CD4-positive, alpha-beta T cell treated with Interleukin-1 beta for 1 hour (primary cell): ENCODE results near the gene CBL.
A peak's percentile ranks its signal among the peaks of the same experiment; 100 is the strongest.
"Not testable (repeated sequence)": the region's sequence is repeated elsewhere in the genome, so short reads cannot be mapped to it uniquely, and the experiment has no call there.

Source experiments
- DNase-seq, 2 donors: peaks; one replicate each; pipeline ENCODE4 v3.0.0-alpha.2; 2020 to 2022

The CBL gene

GRCh38 chr11:119205574-119206510, at the start of gene CBL:
CBL (plus strand) TSS chr11:119206339; CDS start chr11:119206418, 79 bp downstream.
- DNase-seq = peak; percentile 90 to 96

GRCh38 chr11:119156496-119156895, 49.6 kb upstream of the CBL start:
- DNase-seq = no peak

DNA sequence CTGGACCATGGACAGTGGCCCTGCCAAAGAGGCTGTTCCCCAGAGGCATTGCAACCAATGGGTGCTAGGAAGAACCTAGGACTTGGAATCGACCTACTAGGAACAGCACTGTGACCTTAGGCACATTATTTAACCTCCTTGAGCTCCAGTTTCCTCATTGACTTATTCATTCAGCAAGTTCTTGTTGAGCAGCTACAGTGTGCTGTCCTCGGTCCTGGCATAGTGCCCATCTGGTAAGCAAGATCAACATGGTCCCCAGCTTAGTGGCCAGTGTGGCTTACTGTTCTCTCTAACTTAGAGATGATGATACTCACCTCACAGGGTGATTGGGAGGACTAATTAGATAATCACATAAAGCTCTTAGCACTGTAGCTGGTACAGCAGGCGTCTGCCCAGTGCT, 49.1 kb upstream of the CBL start:
- DNase-seq = no peak

- DNase-seq = no peak
These were observed 47.7 kb upstream of the CBL start for GRCh38 chr11:119158467-119158866.

GRCh38 chr11:119160151-119160550, 46.0 kb upstream of the CBL start:
- no peak for DNase-seq

GRCh38 chr11:119161871-119162270, 44.3 kb upstream of the CBL start:
- DNase-seq = no peak

DNA sequence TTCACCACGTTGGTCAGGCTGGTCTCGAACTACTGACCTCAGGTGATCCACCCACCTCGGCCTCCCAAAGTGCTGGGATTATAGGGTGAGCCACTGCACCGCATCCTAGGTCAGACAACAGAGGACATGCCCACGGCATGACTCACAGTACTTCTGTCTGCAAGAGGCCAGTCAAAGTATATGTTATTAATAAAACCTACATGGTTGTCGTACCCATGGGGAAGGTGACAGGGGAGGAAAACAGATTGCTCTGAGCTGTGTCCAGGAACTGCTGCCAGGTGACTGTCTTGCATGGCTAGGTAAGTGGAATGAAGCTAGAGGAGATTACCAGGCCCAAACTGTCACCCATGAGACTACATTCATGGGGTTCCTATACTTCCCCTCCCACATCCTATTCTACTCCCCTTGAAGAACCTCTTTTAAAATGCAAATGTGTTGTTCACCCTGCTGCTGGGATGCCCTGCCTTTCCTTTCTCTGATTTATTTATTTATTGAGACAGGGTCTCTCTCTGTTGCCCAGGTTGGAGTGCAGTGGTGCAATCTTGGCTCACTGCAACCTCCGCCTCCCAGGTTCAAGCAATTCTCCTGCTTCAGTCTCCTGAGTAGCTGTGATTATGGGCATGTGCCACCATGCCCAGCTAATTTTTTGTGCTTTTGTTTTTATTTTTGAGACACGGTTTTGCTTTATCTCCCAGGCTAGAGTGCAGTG, 39.6 kb upstream of the CBL start:
- no peak for DNase-seq

DNA sequence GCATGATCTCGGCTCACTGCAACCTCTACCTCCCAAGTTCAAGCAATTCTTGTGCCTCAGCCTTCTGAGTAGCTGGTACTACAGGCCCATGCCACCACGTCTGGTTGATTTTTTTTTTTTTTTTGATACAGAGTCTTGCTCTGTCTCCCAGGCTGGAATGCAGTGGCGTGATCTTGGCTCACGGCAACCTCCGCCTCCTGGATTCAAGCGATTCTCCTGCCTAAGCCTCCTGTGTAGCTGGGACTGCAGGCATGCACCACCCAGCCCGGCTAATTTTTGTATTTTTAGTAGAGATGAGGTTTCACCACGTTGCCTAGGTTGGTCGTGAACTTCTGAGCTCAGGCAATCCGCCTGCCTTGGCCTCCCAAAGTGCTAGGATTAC, 39.1 kb upstream of the CBL start:
- DNase-seq = not testable (repeated sequence)

DNA sequence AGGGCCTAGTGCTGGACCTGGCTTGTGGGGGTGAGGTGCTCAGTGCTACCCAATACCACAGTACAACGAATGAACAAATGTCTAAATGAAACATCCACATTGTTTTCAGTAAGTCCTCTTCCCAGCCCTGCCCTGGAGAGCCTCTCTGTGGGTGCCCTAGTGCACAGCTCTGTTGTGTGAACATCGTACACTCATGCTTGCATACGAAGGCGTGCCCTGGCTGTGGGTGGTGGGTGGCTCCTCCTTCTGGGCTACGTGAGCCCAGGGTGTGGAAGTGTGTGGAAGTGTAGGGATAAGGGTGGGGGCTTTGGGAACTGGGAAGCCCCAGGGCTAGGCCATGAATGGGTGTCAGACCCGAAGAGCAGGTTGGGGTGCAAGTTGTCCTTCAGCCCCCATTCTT, 38.2 kb upstream of the CBL start:
- DNase-seq = no peak

GRCh38 chr11:119168471-119169281, 37.5 kb upstream of the CBL start, which contains the start of gene NLRX1:
NLRX1 (plus strand) TSS chr11:119168725; CDS start chr11:119171404, 2,679 bp downstream.
- DNase-seq = peak; percentile 85 to 86

DNA sequence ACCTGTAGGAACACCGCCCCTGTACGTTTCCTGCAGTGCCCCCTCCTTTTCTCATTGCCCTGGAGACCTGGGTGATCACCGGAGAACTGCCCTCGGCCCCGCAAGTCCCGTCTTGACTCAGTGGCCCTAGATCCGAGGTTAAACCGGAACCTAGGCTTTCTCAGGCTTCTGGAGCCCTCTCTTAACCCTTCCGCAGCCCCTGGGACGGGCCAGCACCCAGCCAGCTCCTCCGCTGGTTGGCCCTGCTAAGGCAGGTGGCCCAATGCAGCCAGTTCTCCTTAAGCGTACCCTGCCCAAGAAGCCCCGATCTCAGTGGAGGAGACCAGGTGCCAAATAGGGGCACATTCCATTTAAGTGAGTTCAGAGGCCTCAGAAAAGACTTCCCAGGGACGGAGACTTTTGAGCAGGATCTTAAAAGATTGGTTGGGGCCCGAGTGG, 36.8 kb upstream of the CBL start:
- peak; percentile 15 to 17 for DNase-seq

- DNase-seq = peak in 1 of 2 donors; percentile 13
These were observed 33.6 kb upstream of the CBL start for GRCh38 chr11:119172513-119172912.

DNA sequence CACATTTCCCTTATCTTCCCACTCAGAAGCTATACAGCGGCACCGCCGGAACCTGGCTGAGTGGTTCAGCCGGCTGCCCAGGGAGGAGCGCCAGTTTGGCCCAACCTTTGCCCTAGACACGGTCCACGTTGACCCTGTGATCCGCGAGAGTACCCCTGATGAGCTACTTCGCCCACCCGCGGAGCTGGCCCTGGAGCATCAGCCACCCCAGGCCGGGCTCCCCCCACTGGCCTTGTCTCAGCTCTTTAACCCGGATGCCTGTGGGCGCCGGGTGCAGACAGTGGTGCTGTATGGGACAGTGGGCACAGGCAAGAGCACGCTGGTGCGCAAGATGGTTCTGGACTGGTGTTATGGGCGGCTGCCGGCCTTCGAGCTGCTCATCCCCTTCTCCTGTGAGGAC, 32.7 kb upstream of the CBL start:
- no peak for DNase-seq

- no peak for DNase-seq
These were observed 30.6 kb upstream of the CBL start for GRCh38 chr11:119175493-119176077.

DNA sequence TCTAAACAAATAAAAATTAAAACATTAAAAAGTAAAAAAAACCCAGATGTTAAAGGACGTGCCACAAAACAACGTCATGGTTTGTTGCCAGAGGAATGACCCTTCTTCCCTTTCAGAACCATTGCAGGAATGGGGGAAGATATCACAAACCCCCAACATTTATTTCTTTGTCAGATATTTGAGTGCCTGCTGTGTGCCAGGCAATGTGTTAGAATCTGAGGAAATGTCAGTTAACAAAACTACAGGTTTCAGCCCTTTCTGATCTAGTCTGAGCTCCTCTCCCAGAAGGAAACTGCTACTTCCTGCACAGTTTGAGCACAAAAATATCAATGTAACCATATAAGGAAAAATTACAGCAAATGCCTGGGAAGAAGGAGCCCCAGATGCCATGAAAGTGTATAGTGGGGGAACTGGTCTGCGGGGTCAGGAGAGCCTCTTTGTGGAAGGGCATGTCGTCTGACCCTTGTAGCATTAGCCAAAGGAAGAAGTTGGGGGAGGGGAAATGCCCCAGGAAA, 27.9 kb upstream of the CBL start:
- DNase-seq = no peak

- DNase-seq = no peak
These were observed 26.8 kb upstream of the CBL start for GRCh38 chr11:119179342-119179741.

GRCh38 chr11:119179983-119180382, 26.2 kb upstream of the CBL start:
- no peak for DNase-seq

- DNase-seq = no peak
These were observed 25.1 kb upstream of the CBL start for GRCh38 chr11:119180729-119181676.

DNA sequence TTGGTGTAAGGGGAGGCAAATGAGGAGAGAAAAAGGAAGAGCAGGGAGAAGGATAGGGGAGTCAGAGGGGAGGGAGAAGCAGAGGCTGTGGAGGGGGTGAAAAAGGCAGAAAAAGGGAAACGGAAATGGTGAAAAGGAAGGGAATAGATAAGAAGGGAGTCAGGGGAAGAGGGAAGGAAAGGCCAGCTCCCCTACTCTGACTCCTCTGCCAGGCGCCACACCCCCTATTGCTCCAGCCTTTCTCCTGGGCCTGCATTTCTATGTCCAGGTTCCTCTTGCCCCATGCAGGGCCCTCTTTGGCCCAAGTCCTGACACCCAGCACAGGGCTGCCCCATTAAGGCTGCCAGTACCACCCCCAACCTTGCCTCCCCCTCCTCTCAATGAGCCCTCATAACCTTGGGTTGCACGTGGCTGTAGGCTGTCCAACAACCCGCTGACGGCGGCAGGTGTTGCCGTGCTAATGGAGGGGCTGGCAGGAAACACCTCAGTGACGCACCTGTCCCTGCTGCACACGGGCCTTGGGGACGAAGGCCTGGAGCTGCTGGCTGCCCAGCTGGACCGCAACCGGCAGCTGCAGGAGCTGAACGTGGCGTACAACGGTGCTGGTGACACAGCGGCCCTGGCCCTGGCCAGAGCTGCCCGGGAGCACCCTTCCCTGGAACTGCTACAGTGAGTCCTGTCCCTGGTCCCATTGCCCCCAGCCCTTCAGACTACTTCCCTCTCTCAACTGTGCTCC, 24.3 kb upstream of the CBL start:
- no peak for DNase-seq

GRCh38 chr11:119184399-119184798, 21.7 kb upstream of the CBL start:
- not testable (repeated sequence) for DNase-seq
